Spleen (tissue), 11 donors: Measurements from ENCODE around the gene ARHGAP45. TPM values are rescaled to one million over a fixed set of nuclear protein-coding genes. Genes with fewer than 3 reads are reported as not detected.
A peak's percentile ranks its signal among the peaks of the same experiment; 100 is the strongest.

Experiments used
- DNase-seq: peaks from one replicate; pipeline ENCODE4 v3.0.0-alpha.2; 2020
- H3K27ac ChIP-seq, 8 donors: fragments of 200-600 bp; sonication (generic) in 7 of 8; 1 replicate in 4 of 8; 2 replicates in 4 of 8; pipeline versions ENCODE4 v1.5.0 to v1.8.0; 2016 to 2021; ENCODE audit warnings: inconsistent platforms in 4 of 8, mild to moderate bottlenecking in 4 of 8, moderate library complexity in 1 of 8
- H3K27me3 ChIP-seq, 7 donors: fragments of 200-600 bp; sonication (generic) in 6 of 7; replicated peaks in 1 of 7; 1 replicate in 4 of 7; 2 replicates in 3 of 7; pipeline versions ENCODE4 v1.5.0 to v1.8.0; 2016 to 2021; ENCODE audit warnings: inconsistent platforms in 3 of 7, mild to moderate bottlenecking in 1 of 7
- H3K36me3 ChIP-seq, 6 donors: fragments of 200-600 bp; sonication (generic) in 5 of 6; 1 replicate in 4 of 6; 2 replicates in 2 of 6; pipeline versions ENCODE4 v1.5.0 to v1.8.0; 2016 to 2021; ENCODE audit warnings: inconsistent platforms in 2 of 6
- H3K4me1 ChIP-seq, 6 donors: fragments of 200-600 bp; sonication (generic) in 5 of 6; 1 replicate in 3 of 6; 2 replicates in 3 of 6; pipeline versions ENCODE4 v1.5.0 to v1.8.0; 2016 to 2021; ENCODE audit warnings: inconsistent platforms in 3 of 6
- H3K4me3 ChIP-seq, 8 donors: fragments of 200-600 bp; sonication (generic) in 7 of 8; 1 replicate in 4 of 8; 2 replicates in 4 of 8; pipeline versions ENCODE4 v1.5.0 to v1.8.0; 2016 to 2021; ENCODE audit warnings: inconsistent platforms in 4 of 8, mild to moderate bottlenecking in 4 of 8, moderate library complexity in 2 of 8
- H3K9me3 ChIP-seq, 8 donors: fragments of 200-600 bp; sonication (generic) in 7 of 8; 1 replicate in 4 of 8; 2 replicates in 4 of 8; pipeline versions ENCODE4 v1.5.0 to v1.8.0; 2016 to 2021; ENCODE audit warnings: inconsistent platforms in 4 of 8
- POLR2A ChIP-seq, 3 donors: fragments of 450-650 bp; IDR thresholded peaks; one replicate each; pipeline ENCODE4 v1.5.1; 2017; ENCODE audit warnings: antibody characterized with exemption in 3 of 3, mild to moderate bottlenecking in 1 of 3
- POLR2AphosphoS5 ChIP-seq, 3 donors: sonication (generic); formaldehyde crosslinking; IDR thresholded peaks; one replicate each; pipeline ENCODE4 v1.5.1; 2017; ENCODE audit warnings: antibody characterized with exemption in 3 of 3
- WGBS, 5 donors: extraction: QIAGEN DNeasy Blood & Tissue Kit in 3 of 5; methylation state at CpG; one replicate each; pipeline versions ENCODE4 v1.1.5 to v1.1.7; 2013 to 2018; 5-methylcytosine and 5-hydroxymethylcytosine counted together
- intact Hi-C: fragments of 100-400 bp; cut with DNase I; formaldehyde crosslinking; loops from one replicate; pipeline ENCODE4 v1.15.0; 2023; ENCODE audit warnings: low total_unique reads
- polyA plus RNA-seq, 3 donors: library from polyadenylated mRNA; stranded (reverse); fragments of 200-250 nt; gene quantifications; one replicate each; pipeline ENCODE4 v1.2.1, GENCODE V29; 2013
- total RNA-seq, 7 donors: library from RNA; depleted of rRNA in 3 of 7; stranded (reverse); fragments of >200 nt in 3 of 7; fragmentation: NEBNext Ultra II Directional in 4 of 7; extraction: Animal tissue kit (Norgen Biotek cat#: 25700) in 4 of 7; gene quantifications; one replicate each; pipeline versions ENCODE4 v1.1.0 to v1.2.1, GENCODE V29; 2016 to 2021
- TF ChIP-seq, protein P1 (sequence below), 11 experiments: fragments of 200-600 bp in 7 of 11; fragments of 450-650 bp in 4 of 11; sonication (generic) in 4 of 11; IDR thresholded peaks in 8 of 11; conservative IDR thresholded peaks in 3 of 11; 1 replicate in 7 of 11; 2 replicates in 4 of 11; pipeline versions ENCODE4 v1.4.0 to v1.8.0; 2016 to 2021; ENCODE audit warnings: antibody characterized with exemption in 11 of 11, inconsistent platforms in 4 of 11, mild to moderate bottlenecking in 1 of 11
- donor health status: healthy with polysubstance abuse.
- donor health status: DM: no; HTN: no; CAD: no; lungs with moderate emphysema.
- donor health status: DM: no; HTN: no; CAD: no.
- donor health status: Bipolar disorder and iron deficiency.
- donor health status: healthy.
- donor health status: DM: no; HTN: no; CAD: no.
- donor health status: DM: yes; HTN: yes; CAD: no.

ARHGAP45 gene
- total and polyA plus RNA-seq, 10 donors, result 161 to 356 (median 245) TPM

DNA sequence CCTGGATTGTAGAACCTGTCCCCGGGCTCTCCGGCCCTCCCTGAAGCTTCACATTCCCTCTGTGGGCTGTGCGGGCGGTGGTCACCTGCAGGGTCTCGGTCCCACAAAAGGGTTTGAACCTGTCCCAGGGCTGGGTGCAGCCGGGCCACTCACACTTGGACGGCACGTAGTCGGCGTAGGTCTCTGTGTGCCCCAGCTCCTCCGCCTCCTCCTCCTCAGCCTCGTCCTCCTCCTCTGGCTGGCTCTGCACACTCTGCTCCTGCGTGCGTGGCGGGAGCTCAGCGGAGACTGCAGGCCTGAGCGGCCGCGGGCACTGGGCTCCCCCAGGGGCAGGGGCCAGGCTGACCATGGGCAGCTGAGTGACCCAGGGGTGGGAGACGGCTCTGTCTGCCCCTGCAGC is 56.4 kb downstream of the ARHGAP45 start:
- Histone ChIP-seq H3K4me3 (no peak overlapping the region), H3K9me3 (no peaks in the 10 kb centered on the region), H3K36me3 (peaks cover 9 to 100% (median 97%) of the 10 kb centered on the region in 6 donors), H3K27me3 (no peaks in the 10 kb centered on the region), H3K4me1 (peaks cover 5 to 68% (median 43%) of the 10 kb centered on the region in 6 donors), H3K27ac (peak overlapping the region in 3 of 8 donors; percentile 17 to 69 (median 46))
- WGBS, 5 donors, result 93 to 98% (median 96%) methylated on average over 18 to 20 of the region's 20 CpGs
- intact Hi-C loops, result no loop called here
- TF ChIP-seq POLR2AphosphoS5 (IDR thresholded peaks at IDR 0.05), result no peak
- TF ChIP-seq, protein P1, sequence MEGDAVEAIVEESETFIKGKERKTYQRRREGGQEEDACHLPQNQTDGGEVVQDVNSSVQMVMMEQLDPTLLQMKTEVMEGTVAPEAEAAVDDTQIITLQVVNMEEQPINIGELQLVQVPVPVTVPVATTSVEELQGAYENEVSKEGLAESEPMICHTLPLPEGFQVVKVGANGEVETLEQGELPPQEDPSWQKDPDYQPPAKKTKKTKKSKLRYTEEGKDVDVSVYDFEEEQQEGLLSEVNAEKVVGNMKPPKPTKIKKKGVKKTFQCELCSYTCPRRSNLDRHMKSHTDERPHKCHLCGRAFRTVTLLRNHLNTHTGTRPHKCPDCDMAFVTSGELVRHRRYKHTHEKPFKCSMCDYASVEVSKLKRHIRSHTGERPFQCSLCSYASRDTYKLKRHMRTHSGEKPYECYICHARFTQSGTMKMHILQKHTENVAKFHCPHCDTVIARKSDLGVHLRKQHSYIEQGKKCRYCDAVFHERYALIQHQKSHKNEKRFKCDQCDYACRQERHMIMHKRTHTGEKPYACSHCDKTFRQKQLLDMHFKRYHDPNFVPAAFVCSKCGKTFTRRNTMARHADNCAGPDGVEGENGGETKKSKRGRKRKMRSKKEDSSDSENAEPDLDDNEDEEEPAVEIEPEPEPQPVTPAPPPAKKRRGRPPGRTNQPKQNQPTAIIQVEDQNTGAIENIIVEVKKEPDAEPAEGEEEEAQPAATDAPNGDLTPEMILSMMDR (IDR thresholded peaks at IDR 0.05 in 8 of 11, conservative IDR thresholded peaks at IDR 0.05 in 3 of 11), result no peak
- no peak for TF ChIP-seq POLR2A (IDR thresholded peaks at IDR 0.05)
- peak; percentile 63 for DNase-seq

DNA sequence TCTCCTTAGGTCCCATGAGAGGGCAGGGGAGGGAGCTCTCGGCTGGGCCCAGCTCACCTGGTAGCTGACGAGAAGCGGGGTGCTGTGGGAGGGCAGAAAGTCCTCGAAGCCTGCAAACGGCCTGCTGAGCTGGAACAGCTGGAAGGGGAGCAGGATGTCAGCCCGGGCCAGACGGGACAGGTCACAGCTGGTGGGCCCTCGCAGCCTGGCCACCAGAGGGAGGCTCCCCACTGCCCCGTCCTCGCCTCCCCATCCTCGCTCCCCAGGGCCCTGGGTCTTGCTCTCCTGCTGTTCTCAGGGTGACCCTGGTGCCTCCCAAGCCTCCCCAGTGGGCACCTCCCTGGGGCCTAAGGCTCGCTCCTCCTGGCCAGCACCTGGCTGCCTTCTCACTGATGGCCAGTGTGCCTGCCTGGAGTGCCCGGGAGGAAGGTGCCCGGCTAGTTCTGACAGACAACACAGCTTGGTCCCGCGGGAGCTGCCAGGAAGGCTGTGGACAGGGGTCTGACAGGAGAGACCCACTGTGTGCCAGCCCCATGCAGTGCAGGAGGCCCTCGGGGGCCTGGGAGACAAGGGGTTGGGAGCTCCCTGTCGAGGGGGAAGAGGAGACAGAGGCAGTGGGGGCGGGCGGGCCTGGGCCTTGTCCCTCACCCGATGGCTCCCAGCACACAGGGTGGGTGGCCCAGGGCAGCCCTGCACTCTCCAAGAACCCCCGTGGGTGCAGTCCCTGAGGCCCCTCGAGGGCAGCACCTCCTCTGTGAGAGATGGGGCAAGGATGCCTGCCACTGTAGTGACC is 57.1 kb downstream of the ARHGAP45 start:
- 90 to 95% (median 93%) methylated on average over 15 to 23 of the region's 23 CpGs for WGBS, 5 donors
- peak; percentile 68 for DNase-seq
- no peak overlapping the region for H3K4me3 ChIP-seq
- peak overlapping the region in 3 of 8 donors; percentile 17 to 69 (median 46) for H3K27ac ChIP-seq
- TF ChIP-seq POLR2A (IDR thresholded peaks at IDR 0.05) (no peak), POLR2AphosphoS5 (IDR thresholded peaks at IDR 0.05) (peak in 1 of 3 donors; percentile 44)
- TF ChIP-seq, protein P1 (IDR thresholded peaks at IDR 0.05 in 8 of 11, conservative IDR thresholded peaks at IDR 0.05 in 3 of 11), result no peak
- H3K27me3 ChIP-seq, result no peaks in the 10 kb centered on the region
- intact Hi-C loops, result no loop called here
- H3K4me1 ChIP-seq, result peaks cover 10 to 72% (median 47%) of the 10 kb centered on the region in 6 donors
- H3K36me3 ChIP-seq, result peaks cover 9 to 100% (median 90%) of the 10 kb centered on the region in 6 donors
- no peaks in the 10 kb centered on the region for H3K9me3 ChIP-seq

DNA sequence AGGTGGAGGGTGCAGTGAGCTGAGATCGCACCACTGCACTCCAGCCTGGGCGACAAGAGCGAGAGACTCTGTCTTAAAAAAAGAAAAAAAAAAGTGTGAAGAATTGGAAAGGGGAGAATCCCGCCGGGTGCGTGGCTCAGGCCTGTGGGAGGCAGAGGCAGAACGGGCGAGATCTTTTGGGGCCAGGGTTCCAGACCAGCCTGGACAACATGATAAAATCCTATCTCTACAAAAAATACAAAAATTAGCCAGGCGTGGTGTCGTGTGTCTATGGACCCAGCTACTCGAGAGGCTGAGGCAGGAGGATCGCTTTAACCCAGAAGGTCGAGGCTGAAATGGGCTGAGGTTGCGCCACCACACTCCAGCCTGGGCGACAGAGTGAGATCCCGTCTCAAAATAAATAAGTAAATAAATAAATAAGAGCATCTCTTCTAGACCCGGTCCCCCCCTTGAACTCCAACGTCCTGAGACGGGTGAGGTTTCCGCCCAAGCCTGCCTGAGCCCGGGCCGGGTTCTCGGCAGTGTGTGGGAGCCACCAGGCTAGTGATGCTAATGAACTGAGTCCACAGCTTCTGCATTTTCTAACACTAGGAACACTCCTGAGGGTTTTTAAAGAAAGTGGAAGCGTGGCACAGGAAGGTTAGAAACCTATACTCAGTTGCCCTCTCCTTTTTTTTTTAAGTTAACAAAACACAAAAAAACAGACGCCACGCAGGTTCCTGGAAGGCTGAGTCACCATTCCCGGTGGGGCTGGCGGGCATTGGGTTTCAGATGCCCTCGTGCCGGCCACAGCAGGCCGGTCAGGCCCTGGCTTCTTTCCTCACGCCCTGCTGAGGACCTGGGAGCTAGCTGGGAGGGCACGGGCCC is 58.9 kb downstream of the ARHGAP45 start:
- H3K4me3 ChIP-seq, result no peak overlapping the region
- H3K9me3 ChIP-seq, result no peaks in the 10 kb centered on the region
- no peak for TF ChIP-seq POLR2A (IDR thresholded peaks at IDR 0.05)
- TF ChIP-seq POLR2AphosphoS5 (IDR thresholded peaks at IDR 0.05), result peak in 1 of 3 donors; percentile 60
- no peaks in the 10 kb centered on the region for H3K27me3 ChIP-seq
- peak overlapping the region in 3 of 8 donors; percentile 42 to 55 (median 43) for H3K27ac ChIP-seq
- no peak for DNase-seq
- H3K36me3 ChIP-seq, result peaks cover 9 to 95% (median 72%) of the 10 kb centered on the region in 6 donors
- H3K4me1 ChIP-seq, result peaks cover 28 to 84% (median 65%) of the 10 kb centered on the region in 6 donors
- intact Hi-C loops, result no loop called here
- 81 to 93% (median 86%) methylated on average over 33 of the region's 33 CpGs for whole genome bisulfite sequencing, 5 donors

GRCh38 chr19:1126984-1127760 is 60.2 kb downstream of the ARHGAP45 start:
- WGBS, 5 donors, result 86 to 95% (median 92%) methylated on average over 28 to 33 of the region's 33 CpGs
- intact Hi-C loops, result no loop called here
- H3K9me3 ChIP-seq, result no peaks in the 10 kb centered on the region
- H3K36me3 ChIP-seq, result peaks cover 8 to 82% (median 59%) of the 10 kb centered on the region in 6 donors
- peak overlapping the region in 2 of 8 donors; percentile 43 to 55 for H3K27ac ChIP-seq
- TF ChIP-seq POLR2AphosphoS5 (IDR thresholded peaks at IDR 0.05) (peak in 2 of 3 donors; percentile 33 to 71), POLR2A (IDR thresholded peaks at IDR 0.05) (no peak)
- TF ChIP-seq, protein P1 (IDR thresholded peaks at IDR 0.05 in 8 of 11, conservative IDR thresholded peaks at IDR 0.05 in 3 of 11), result no peak
- no peak for DNase-seq
- peaks cover 31 to 94% (median 74%) of the 10 kb centered on the region in 6 donors for H3K4me1 ChIP-seq
- H3K4me3 ChIP-seq, result no peak overlapping the region
- H3K27me3 ChIP-seq, result no peaks in the 10 kb centered on the region
